ENCODE results near the gene MAP7D2.

The MAP7D2 gene

GRCh38 chrX:20037186-20037585 lies 79.5 kb downstream of the MAP7D2 start:
- DNase-seq = no peak

GRCh38 chrX:20032201-20032600 lies 84.5 kb downstream of the MAP7D2 start:
- no peak for DNase-seq

- DNase-seq = no peak
Observed at GRCh38 chrX:20029728-20030127, 87.0 kb downstream of the MAP7D2 start.

GRCh38 chrX:20028588-20028987 lies 88.1 kb downstream of the MAP7D2 start:
- DNase-seq = no peak

GRCh38 chrX:20026278-20026677 lies 90.4 kb downstream of the MAP7D2 start:
- DNase-seq = no peak

DNA sequence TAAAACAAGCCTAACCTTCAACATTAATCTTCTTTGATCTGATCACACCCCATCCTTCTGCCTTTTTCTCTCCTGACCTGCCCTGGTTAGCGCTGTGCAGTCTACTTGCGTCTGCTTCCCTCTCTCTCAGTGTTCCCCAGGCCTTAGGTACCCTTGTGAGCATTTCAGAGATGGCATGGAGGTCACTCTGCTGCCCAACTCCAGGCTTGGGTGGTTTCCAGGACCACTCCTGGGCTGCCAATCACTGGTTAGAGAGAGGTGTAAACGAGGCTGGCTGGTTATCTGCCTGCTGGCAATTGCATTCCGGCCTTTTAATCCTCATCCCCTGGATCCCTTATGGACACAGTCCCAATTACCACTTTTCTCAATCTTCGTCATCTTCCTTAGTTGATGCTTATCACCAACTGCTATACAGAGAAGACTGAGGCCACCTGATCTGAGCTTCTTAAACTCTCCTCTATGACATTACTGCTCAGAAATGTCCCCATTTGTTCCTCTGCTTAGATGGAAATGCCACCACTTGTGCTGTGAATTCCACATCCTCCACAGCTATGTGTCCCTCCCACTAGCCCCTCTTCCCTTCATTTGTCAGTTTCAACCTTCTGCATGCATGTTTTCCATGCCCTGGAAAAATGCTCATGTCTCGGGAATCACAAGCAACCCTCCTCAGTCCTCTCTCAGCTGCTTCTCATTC lies 96.9 kb downstream of the MAP7D2 start:
- no peak for DNase-seq

- DNase-seq = no peak
Observed at GRCh38 chrX:20016616-20016945, 100.1 kb downstream of the MAP7D2 start.

DNA sequence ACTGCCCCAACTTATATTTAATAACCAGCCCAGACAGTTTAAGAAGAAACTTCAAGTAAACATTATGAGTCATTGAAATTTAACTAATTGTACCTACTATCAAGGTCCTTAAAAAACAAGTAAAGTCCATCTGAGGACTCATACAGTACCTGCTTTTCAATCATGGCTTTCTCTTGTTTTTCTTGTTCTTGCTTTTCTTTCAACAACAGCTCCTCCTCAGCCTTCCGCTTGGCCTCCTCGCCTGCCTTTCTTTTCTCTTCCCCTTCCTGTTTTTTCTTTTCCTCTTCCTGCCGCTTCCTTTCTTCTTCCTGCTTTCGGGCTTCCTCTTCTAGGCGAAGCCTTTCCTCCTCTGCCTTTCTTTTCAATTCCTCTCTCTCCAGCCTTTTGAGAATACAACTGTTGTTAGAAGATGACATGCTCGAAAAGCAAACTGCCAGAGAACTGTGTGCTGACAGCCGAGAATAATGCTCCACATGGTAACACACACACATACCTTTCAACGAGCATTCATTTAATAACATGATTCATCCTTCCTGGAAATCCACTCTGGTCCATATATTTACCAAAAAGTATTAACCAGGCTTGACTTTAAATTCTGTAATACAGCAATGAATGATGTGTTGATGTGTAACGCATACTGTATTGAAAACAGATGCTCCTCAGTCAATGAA lies 100.6 kb downstream of the MAP7D2 start:
- DNase-seq = no peak

- no peak for DNase-seq
Observed at GRCh38 chrX:20015422-20015821, 101.3 kb downstream of the MAP7D2 start.

GRCh38 chrX:20011608-20012007 lies 105.1 kb downstream of the MAP7D2 start:
- no peak for DNase-seq

DNA sequence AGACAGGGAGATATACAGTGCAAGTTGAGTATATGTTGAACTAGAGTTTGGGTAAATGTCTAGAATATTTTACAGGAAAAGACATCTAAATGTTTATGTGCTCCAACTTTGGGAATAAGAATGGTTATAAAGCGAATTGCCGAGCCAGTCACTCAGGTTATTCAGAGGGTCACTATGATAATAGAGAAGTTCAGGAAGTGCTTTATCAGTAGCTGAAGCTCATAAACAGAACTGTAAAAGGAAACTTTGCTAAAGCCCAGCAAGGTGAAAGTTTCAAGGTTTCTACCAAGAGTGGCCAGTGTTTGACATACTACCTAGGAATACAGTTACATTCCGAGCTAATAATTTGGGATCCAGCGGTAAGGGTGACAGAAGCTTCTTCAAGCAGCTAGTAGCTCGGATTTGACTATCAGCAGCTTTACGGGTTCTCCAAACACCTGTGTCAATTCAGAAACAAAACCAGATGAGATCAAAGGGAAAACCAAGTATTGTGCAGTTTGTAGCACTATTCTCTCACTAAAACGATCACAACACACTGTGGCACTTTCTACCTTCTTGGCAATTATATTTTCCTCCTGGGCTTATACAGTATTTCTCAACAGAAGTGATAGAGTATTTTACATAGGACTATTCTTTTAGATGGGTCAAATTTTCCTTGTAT lies 108.6 kb downstream of the MAP7D2 start:
- DNase-seq = no peak

DNA sequence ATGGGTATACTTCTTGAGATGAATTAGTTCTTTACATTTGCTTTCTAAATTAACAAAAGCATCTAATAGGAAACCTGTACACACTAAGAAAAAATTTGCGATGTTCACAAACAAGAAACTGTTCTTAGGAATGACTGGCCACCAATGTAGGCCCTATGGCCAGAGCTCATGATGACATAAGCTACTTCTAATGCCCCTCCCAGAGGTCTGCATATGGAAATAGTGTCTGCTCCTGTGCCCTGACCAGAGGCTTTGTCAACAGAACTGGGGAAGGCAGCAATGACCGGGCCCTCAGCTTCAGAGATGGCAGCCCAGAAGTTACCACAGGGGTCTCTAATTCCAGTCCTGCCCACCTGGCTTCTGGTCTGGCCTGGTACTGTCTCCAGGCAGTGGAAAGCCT lies 110.8 kb downstream of the MAP7D2 start:
- no peak for DNase-seq

GRCh38 chrX:20001588-20001987 lies 115.1 kb downstream of the MAP7D2 start:
- no peak for DNase-seq

DNA sequence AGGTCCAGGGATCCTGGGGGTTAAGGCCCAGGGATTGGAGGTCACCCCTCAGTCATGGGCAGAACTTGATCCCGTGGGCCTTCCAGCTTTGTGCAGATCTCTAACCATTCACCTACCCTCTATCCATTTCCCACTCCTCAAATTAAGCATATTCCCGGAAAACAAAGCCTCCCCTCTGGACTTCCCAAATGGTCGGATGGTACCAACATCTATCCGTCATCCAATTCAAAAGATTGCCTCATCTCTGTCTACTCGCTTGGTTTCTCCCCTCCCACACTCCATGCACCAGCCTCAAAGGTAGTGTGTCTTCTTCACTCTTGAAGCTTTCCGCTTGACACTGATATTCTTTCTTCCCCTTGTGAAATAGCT lies 125.4 kb downstream of the MAP7D2 start:
- no peak for DNase-seq

- DNase-seq = peak; percentile 90
Observed at GRCh38 chrX:19990556-19991349, 126.0 kb downstream of the MAP7D2 start, which contains the start of gene BCLAF3. Gene BCLAF3 (minus strand): TSS chrX:19991061. CDS start chrX:19970264, 20,797 bp downstream.

DNA sequence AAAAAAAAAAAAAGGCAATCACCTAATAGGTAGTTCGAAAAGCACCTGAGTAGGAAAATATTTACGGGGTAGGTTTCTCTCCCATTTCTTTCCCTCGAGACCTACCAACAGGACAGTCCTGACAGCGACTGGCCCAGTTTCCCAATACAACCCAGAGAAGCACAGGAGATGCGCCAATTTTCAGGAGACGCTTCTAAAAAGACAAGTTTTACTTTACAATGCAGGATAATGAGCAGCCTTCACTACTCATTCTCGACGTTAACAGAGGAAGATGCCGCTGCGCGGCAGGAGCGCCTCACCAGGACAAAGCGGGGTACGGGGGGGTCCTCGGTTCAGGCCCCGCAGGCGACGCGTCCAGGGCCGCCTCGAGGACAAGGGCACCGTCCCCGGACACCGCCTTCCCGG lies 126.6 kb downstream of the MAP7D2 start:
- DNase-seq = no peak

GRCh38 chrX:19987856-19988255 lies 128.9 kb downstream of the MAP7D2 start:
- DNase-seq = no peak

DNA sequence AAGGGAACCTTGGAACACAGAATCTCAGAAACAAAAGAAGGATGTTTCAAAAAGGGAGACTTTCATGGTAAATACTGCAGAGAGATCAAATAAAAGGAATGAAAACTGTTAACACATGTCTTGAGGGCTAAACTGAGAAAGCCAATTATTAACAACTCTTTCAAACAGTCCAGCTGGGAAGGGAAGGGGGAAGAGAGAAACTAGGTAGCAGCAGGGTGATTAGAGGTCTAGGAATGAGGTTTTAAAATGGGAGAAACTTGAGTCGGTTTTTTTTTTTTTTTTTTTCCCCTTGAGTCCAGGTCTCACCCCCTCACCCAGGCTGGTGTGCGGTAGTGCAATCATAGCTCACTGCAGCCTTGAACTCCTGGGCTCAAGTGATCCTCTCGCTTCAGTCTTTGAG lies 130.2 kb downstream of the MAP7D2 start:
- no peak for DNase-seq

- no peak for DNase-seq
Observed at GRCh38 chrX:19981947-19982346, 134.8 kb downstream of the MAP7D2 start.

GRCh38 chrX:19975845-19976244 lies 140.9 kb downstream of the MAP7D2 start:
- no peak for DNase-seq

DNA sequence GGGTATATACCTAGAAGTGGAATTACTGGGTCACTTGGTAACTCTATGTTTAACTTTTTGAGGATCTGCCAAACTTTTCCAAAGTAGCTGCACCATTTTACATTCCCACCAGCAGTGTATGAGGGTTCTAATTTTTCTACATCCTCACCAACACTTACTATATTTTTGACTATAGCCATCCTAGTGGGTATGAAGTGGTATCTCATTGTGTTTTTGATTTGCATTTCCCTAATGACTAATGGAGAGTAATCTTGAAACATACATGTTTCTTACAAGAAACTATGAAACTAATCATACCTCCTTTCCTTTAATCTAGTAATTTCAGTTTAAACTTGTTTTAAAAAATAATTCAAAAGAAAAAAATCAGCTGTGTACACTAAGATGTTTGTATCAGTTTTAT lies 143.7 kb downstream of the MAP7D2 start:
- DNase-seq = no peak

DNA sequence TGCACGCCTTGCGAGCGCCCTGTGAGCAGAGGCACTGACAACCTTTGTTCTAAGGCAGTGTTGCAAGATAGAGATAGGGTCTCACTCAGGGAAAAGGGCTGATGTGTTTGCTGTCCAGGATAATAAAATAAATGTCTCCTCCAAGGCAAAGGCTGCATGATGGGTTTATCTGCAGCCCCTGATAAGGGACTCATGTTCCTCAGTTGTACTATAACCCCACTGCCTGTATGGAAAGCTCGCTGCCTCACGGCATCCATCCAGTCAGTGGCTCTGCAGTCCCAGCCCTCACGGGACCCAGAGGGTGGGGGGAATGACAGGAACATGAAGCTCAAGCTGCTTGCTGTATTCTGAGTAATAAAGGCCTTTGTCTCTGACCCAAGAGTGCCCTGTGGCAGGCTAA lies 148.4 kb downstream of the MAP7D2 start:
- DNase-seq = no peak

DNA sequence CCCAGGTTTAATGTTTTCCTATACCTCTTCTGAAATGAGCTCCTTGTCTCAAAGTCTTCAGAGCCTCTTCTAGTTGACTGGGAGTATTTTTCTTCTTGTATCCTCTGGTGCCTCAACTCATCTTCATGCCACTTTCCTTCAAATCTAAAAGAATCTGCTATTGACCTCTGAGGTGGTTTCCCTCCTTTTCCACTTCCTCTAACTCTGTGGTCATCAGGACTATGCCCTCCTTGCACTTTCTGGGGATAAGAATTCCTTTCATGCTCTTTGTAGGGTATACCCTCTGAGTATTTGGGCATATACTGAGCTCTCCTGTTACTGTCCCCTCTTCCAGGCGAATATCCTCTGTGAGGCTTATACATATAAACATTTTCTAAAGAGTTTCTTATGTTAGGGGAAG lies 150.7 kb downstream of the MAP7D2 start:
- no peak for DNase-seq
